H1 (cell line): ENCODE measurements around the gene COLEC12.

Experiments used
- CEBPB ChIP-seq: IDR thresholded peaks from 2 replicates; pipeline ENCODE4 v1.6.1; 2012; ENCODE audit warnings: low read depth, low read length
- MAFK ChIP-seq: IDR thresholded peaks from 2 replicates; pipeline ENCODE4 v1.6.1; 2012; ENCODE audit warnings: low read depth, mild to moderate bottlenecking, improper control_type of control experiment, low read length
- TCF12 ChIP-seq: IDR thresholded peaks from 2 replicates; pipeline ENCODE4 v1.6.1; 2011; ENCODE audit warnings: low read depth, mild to moderate bottlenecking, low read length
- ZNF274 ChIP-seq: IDR thresholded peaks from 2 replicates; pipeline ENCODE4 v1.7.0; 2012; ENCODE audit warnings: low read length, borderline replicate concordance; ENCODE audit errors: extremely low read depth

GRCh38 chr18:269480-270095 lies 230.9 kb downstream of the COLEC12 start:
- TF ChIP-seq CEBPB (no peak), MAFK (no peak), ZNF274 (no peak), TCF12 (no peak)
